A549 (cell line): ENCODE measurements around the gene FARP2. TPM values are rescaled to one million over a fixed set of nuclear protein-coding genes. Genes with fewer than 3 reads are reported as not detected.

Experiments used
- ATAC-seq, 2 experiments: fragments of 200-7000 bp in 1 of 2; fragments of >200 bp in 1 of 2; cut with Nextera tagmentation in 1 of 2; cut with Tn5 transposase in 1 of 2; 3 replicates each; pipeline versions ENCODE4 v1.8.0 to v1.9.1; 2018 to 2020; ENCODE audit warnings: mild to moderate bottlenecking in 1 of 2, moderate library complexity in 1 of 2
- CTCF ChIA-PET: fragments of 300-600 bp; sonication (Branson Sonifier 250); formaldehyde crosslinking; extraction: SDS; loops from one replicate; lab custom pipeline; 2021; ENCODE audit warnings: antibody characterized with exemption, inconsistent platforms; lab: Yijun Ruan, JAX
- POLR2A ChIA-PET: fragments of 350-600 bp; formaldehyde crosslinking; extraction: SDS; loops from one replicate; lab custom pipeline; 2021; ENCODE audit warnings: antibody characterized with exemption, inconsistent platforms; lab: Yijun Ruan, JAX
- DNase-seq, 2 experiments: peaks; one replicate each; pipeline versions ENCODE4 v3.0.0 to v3.0.0-alpha.2; 2011 to 2016; ENCODE audit warnings: low read depth in 1 of 2, low spot score in 1 of 2
- FAIRE-seq: peaks from 2 replicates; lab custom pipeline; 2011; peaks lifted over from hg19 to GRCh38; lab: Jason Lieb, UNC
- H3K27ac ChIP-seq, 2 experiments: fragments of >200 bp; sonication (Bioruptor Twin); formaldehyde crosslinking; 3 replicates each; pipeline ENCODE4 v1.5.1; 2016 to 2017
- H3K4me1 ChIP-seq: fragments of >200 bp; sonication (Bioruptor Twin); formaldehyde crosslinking; 3 replicates; pipeline ENCODE4 v1.6.1; 2016
- H3K4me2 ChIP-seq: fragments of >200 bp; sonication (Bioruptor Twin); formaldehyde crosslinking; 3 replicates; pipeline ENCODE4 v1.6.1; 2016
- H3K4me3 ChIP-seq: fragments of >200 bp; sonication (Bioruptor Twin); formaldehyde crosslinking; 3 replicates; pipeline ENCODE4 v1.5.1; 2016
- H3K9me3 ChIP-seq: fragments of >200 bp; sonication (Bioruptor Twin); formaldehyde crosslinking; 3 replicates; pipeline ENCODE4 v1.6.1; 2016
- CBX8 ChIP-seq: fragments of 200-600 bp; sonication (generic); IDR thresholded peaks from 2 replicates; pipeline ENCODE4 v1.6.1; 2016
- CEBPB ChIP-seq, 2 experiments: fragments of >200 bp in 1 of 2; sonication (Bioruptor Twin) in 1 of 2; formaldehyde crosslinking in 1 of 2; IDR thresholded peaks; 2 replicates each; pipeline ENCODE4 v1.6.1; 2012 to 2016
- EHF ChIP-seq: fragments of 250-450 bp; sonication (Bioruptor Pico); IDR thresholded peaks from 2 replicates; pipeline ENCODE4 v1.5.0; 2020; ENCODE audit warnings: mild to moderate bottlenecking
- EP300 ChIP-seq, 2 experiments: fragments of >200 bp; sonication (Bioruptor Twin); formaldehyde crosslinking; IDR thresholded peaks; 2 replicates in 1 of 2; 3 replicates in 1 of 2; pipeline ENCODE4 v1.6.1; 2016 to 2017
- FOSB ChIP-seq: fragments of 250-450 bp; sonication (Bioruptor Pico); IDR thresholded peaks from 2 replicates; pipeline ENCODE4 v1.5.0; 2020; ENCODE audit warnings: mild to moderate bottlenecking, moderate library complexity
- FOXS1 ChIP-seq: fragments of 250-450 bp; sonication (Bioruptor Pico); IDR thresholded peaks from 2 replicates; pipeline ENCODE4 v1.5.0; 2020; ENCODE audit warnings: mild to moderate bottlenecking, moderate library complexity
- HOXB13 ChIP-seq: fragments of 250-450 bp; sonication (Bioruptor Pico); IDR thresholded peaks from 2 replicates; pipeline ENCODE4 v1.5.0; 2020; ENCODE audit warnings: low read depth, mild to moderate bottlenecking, moderate library complexity
- JUNB ChIP-seq: fragments of >200 bp; sonication (Bioruptor Twin); formaldehyde crosslinking; IDR thresholded peaks from 2 replicates; pipeline ENCODE4 v1.6.1; 2016
- KDM1A ChIP-seq: fragments of 200-600 bp; sonication (generic); IDR thresholded peaks from 2 replicates; pipeline ENCODE4 v1.6.1; 2016; ENCODE audit warnings: low read depth, mild to moderate bottlenecking
- MYC ChIP-seq: IDR thresholded peaks from 2 replicates; pipeline ENCODE4 v1.6.1; 2012; ENCODE audit warnings: mild to moderate bottlenecking, inconsistent platforms, low read length, improper control_type of control experiment, borderline replicate concordance
- NPAS2 ChIP-seq: fragments of 250-450 bp; sonication (Bioruptor Pico); IDR thresholded peaks from 2 replicates; pipeline ENCODE4 v1.8.0; 2022; ENCODE audit warnings: mild to moderate bottlenecking, moderate library complexity, borderline replicate concordance
- POLR2A ChIP-seq: IDR thresholded peaks from 2 replicates; pipeline ENCODE4 v1.6.1; 2012; ENCODE audit warnings: mild to moderate bottlenecking, low read length
- POLR2AphosphoS2 ChIP-seq: conservative IDR thresholded peaks from 2 replicates; pipeline ENCODE4 v1.6.1; 2012; ENCODE audit warnings: low read length, improper control_type of control experiment, inconsistent platforms
- RAD21 ChIP-seq, 2 experiments: fragments of >200 bp in 1 of 2; sonication (Bioruptor Twin) in 1 of 2; formaldehyde crosslinking in 1 of 2; IDR thresholded peaks in 1 of 2; conservative IDR thresholded peaks in 1 of 2; 2 replicates in 1 of 2; 3 replicates in 1 of 2; pipeline ENCODE4 v1.6.1; 2012 to 2018; ENCODE audit warnings: inconsistent platforms in 1 of 2
- RARB ChIP-seq: fragments of 250-450 bp; sonication (Bioruptor Pico); IDR thresholded peaks from 2 replicates; pipeline ENCODE4 v1.8.0; 2021; ENCODE audit warnings: mild to moderate bottlenecking, moderate library complexity
- RCOR1 ChIP-seq: fragments of 150-350 bp; IDR thresholded peaks from 2 replicates; pipeline ENCODE4 v1.6.1; 2014; ENCODE audit warnings: antibody characterized with exemption, low read length, low read depth
- RFX5 ChIP-seq: fragments of 450-650 bp; IDR thresholded peaks from 2 replicates; pipeline ENCODE4 v1.7.1; 2014; ENCODE audit warnings: antibody characterized with exemption, mild to moderate bottlenecking, moderate library complexity
- SREBF2 ChIP-seq: fragments of 450-650 bp; IDR thresholded peaks from 2 replicates; pipeline ENCODE4 v1.6.1; 2014; ENCODE audit warnings: mild to moderate bottlenecking, moderate library complexity
- TP53 ChIP-seq: fragments of 250-450 bp; sonication (Bioruptor Pico); IDR thresholded peaks from 2 replicates; pipeline ENCODE4 v1.5.0; 2021; ENCODE audit warnings: mild to moderate bottlenecking, moderate library complexity
- ZC3H11A ChIP-seq: fragments of 450-650 bp; IDR thresholded peaks from 2 replicates; pipeline ENCODE4 v1.6.1; 2014; ENCODE audit warnings: antibody characterized with exemption, mild to moderate bottlenecking
- ZFP36 ChIP-seq: fragments of 450-650 bp; IDR thresholded peaks from 2 replicates; pipeline ENCODE4 v1.6.1; 2014; ENCODE audit warnings: borderline replicate concordance; ENCODE audit not compliant: partially characterized antibody
- ZSCAN20 ChIP-seq: fragments of 250-450 bp; sonication (Bioruptor Pico); IDR thresholded peaks from 2 replicates; pipeline ENCODE4 v1.8.0; 2022; ENCODE audit warnings: mild to moderate bottlenecking, moderate library complexity
- WGBS: methylation state at CpG from one replicate; pipeline ENCODE4 v1.1.6; 2017; ENCODE audit errors: missing lambda C conversion rate; 5-methylcytosine and 5-hydroxymethylcytosine counted together
- polyA plus RNA-seq, 4 experiments: library from polyadenylated mRNA; depleted of rRNA in 3 of 4; stranded (reverse); fragments of >200 nt; fragmentation: RNase III in 1 of 4; extraction: RNeasy Plus Mini Kit Qiagen cat#74134 plus additional on column Dnase treatment in 1 of 4; gene quantifications; 2 replicates in 3 of 4; 3 replicates in 1 of 4; pipeline ENCODE4 v1.2.3, GENCODE V29; 2011 to 2017
- TF ChIP-seq, protein P1 (sequence below): fragments of >200 bp; sonication (Bioruptor Twin); formaldehyde crosslinking; IDR thresholded peaks from 2 replicates; pipeline ENCODE4 v1.6.1; 2016
- TF ChIP-seq, protein P2 (sequence below): fragments of 150-350 bp; IDR thresholded peaks from 2 replicates; pipeline ENCODE4 v1.6.1; 2014; ENCODE audit warnings: low read depth, mild to moderate bottlenecking, low read length
- TF ChIP-seq, protein P3 (sequence below): IDR thresholded peaks from 2 replicates; pipeline ENCODE4 v1.6.1; 2012
- TF ChIP-seq, protein P4 (sequence below): fragments of 450-650 bp; IDR thresholded peaks from 2 replicates; pipeline ENCODE4 v1.6.1; 2014; ENCODE audit warnings: antibody characterized with exemption
- TF ChIP-seq, protein P5 (sequence below): fragments of 250-450 bp; sonication (Bioruptor Pico); IDR thresholded peaks from 2 replicates; pipeline ENCODE4 v1.5.0; 2021; ENCODE audit warnings: mild to moderate bottlenecking, moderate library complexity, borderline replicate concordance

Gene FARP2
- polyA plus RNA-seq, 2 of the 4 experiments (the other 2 are of a cell fraction): 17.0 to 29.1 TPM

DNA sequence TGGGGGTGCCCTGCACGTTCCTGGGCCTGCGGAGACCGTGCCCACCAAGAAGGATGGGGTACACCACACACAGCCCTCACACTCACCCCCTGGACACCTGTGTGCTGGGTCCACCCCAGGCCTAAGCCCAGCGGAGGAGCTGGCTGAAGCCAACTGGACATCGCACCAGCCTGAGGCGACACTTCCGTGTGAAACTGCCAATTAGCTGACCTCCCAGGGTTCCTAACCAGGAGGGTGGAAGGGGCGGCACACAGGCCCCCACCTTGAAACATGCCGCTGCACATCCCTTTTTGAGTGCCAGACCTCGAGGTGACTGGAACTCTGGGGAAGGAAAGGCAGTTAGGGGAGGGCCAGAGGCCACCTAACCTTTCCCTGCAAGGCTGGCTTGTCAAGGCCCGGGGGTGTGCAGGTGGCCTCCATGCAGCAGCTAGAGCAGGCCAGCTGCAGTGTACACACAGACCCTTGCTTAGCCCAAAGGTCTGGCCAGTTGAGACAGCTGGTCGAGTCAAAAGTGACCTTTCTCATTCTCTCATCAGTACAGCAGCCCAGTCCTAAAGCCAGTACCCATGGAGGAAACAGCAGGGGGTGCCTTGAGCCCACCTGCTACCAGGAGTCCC, 147.8 kb downstream of the FARP2 start:
- H3K4me3 ChIP-seq: no peak overlapping the region
- CTCF ChIA-PET: interaction anchor here (1.0 to 1.1 kb wide), 3 partner anchors 12 to 131 kb away, joined by 3 to 6 read pairs (median 4); no protein-coding TSS in a partner anchor
- DNase-seq: no peak
- no peak overlapping the region for H3K27ac ChIP-seq
- ATAC-seq: no peak
- H3K9me3 ChIP-seq: no peaks in the 10 kb centered on the region
- no peak for FAIRE-seq
- H3K4me2 ChIP-seq: no peak overlapping the region
- POLR2A ChIA-PET: no interaction called here
- TF ChIP-seq TP53: no peak
- TF ChIP-seq EHF (CRISPR knock-in tag): no peak
- TF ChIP-seq FOSB: no peak
- TF ChIP-seq, protein P1, sequence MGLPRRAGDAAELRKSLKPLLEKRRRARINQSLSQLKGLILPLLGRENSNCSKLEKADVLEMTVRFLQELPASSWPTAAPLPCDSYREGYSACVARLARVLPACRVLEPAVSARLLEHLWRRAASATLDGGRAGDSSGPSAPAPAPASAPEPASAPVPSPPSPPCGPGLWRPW: no peak
- no peak for TF ChIP-seq HOXB13 (CRISPR knock-in tag)
- no peak for TF ChIP-seq CBX8
- no peak for TF ChIP-seq RAD21 (conservative IDR thresholded peaks at IDR 0.05 in 1 of 2, IDR thresholded peaks at IDR 0.05 in 1 of 2)
- TF ChIP-seq POLR2A: no peak
- TF ChIP-seq, protein P2, sequence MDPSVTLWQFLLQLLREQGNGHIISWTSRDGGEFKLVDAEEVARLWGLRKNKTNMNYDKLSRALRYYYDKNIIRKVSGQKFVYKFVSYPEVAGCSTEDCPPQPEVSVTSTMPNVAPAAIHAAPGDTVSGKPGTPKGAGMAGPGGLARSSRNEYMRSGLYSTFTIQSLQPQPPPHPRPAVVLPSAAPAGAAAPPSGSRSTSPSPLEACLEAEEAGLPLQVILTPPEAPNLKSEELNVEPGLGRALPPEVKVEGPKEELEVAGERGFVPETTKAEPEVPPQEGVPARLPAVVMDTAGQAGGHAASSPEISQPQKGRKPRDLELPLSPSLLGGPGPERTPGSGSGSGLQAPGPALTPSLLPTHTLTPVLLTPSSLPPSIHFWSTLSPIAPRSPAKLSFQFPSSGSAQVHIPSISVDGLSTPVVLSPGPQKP: no peak
- TF ChIP-seq NPAS2 (CRISPR knock-in tag): no peak
- TF ChIP-seq, protein P3, sequence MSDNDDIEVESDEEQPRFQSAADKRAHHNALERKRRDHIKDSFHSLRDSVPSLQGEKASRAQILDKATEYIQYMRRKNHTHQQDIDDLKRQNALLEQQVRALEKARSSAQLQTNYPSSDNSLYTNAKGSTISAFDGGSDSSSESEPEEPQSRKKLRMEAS: no peak
- TF ChIP-seq ZFP36: no peak
- no peak for TF ChIP-seq ZSCAN20
- TF ChIP-seq JUNB: no peak
- TF ChIP-seq RARB: no peak
- TF ChIP-seq KDM1A: no peak
- peaks cover 8% of the 10 kb centered on the region; the same call in 2 of the 3 replicates for H3K4me1 ChIP-seq
- 82% methylated on average over 12 of the region's 12 CpGs for WGBS

DNA sequence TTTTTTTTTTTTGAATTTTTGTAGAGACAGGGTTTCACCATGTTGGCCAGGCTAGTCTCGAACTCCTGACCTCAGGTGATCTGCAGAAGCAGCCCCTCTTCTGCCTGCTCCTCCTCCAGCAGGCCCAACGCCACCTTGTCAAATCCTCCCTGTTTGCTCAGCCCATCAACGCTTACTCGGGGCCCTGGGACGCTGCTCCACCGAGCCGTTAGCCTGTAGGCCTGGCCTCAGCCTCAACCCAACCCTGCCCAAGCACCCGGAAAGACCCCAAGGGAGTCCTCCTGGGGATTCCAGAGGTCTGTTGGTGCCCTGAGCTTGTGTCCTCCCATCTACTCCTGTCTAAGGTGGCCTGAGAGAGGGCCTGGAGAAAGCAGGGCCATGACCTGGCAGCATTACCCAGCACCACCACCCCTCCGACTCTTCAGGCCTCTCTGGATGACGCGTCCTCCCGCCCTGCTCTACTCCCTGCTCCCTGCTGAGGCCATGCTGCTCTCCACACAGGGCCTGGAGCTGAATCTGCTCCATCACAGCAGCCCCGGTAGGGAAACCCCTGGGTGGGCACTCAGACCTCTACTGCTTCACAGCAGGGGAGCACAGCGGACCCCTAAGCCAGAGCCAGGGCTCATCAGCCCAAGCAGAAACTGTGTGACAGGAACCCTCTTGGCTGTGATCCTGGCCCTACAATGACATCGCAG, 149.1 kb downstream of the FARP2 start:
- WGBS: 90% methylated on average over 12 of the region's 15 CpGs
- TF ChIP-seq HOXB13 (CRISPR knock-in tag) (no peak), KDM1A (no peak), EP300 (IDR thresholded peaks at IDR 0.05) (no peak), RCOR1 (no peak)
- H3K9me3 ChIP-seq: no peaks in the 10 kb centered on the region
- no peak for DNase-seq
- POLR2A ChIA-PET: no interaction called here
- no peak overlapping the region for H3K27ac ChIP-seq
- no peak overlapping the region for H3K4me3 ChIP-seq
- CTCF ChIA-PET: interaction anchor here (1.5 kb wide), 1 partner anchor 154 kb away, joined by 4 read pairs; no protein-coding TSS in a partner anchor
- FAIRE-seq: no peak
- no peak overlapping the region for H3K4me2 ChIP-seq
- peaks cover 13% of the 10 kb centered on the region for H3K4me1 ChIP-seq
- ATAC-seq: no peak

DNA sequence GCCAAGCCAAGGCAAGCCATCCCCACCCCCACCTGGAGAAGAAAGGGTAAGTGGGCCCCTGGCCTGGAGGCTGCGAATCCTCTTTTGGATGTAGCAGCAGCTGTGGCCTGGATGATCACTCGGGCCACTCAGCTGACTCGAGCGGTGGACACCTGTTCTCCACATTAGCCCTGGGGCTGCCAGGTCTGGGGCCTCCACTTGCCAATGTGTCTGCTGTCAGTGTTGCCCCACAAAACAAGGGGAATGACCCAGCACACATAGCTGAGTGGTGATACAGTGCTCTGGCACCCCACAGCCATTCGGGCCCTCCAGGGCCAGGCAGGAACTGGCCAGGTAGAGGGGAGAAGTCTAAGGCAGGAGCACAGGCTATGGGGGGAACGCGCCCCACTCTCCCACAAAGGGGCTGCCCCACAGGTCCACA, 149.7 kb downstream of the FARP2 start:
- POLR2A ChIA-PET: no interaction called here
- DNase-seq (no peak), FAIRE-seq (no peak), ATAC-seq (no peak)
- Histone ChIP-seq H3K4me3 (no peak overlapping the region), H3K9me3 (no peaks in the 10 kb centered on the region), H3K4me2 (no peak overlapping the region), H3K4me1 (peaks cover 13% of the 10 kb centered on the region), H3K27ac (no peak overlapping the region)
- 96% methylated on average over 6 of the region's 7 CpGs for WGBS
- CTCF ChIA-PET: interaction anchor here (1.5 kb wide), 1 partner anchor 154 kb away, joined by 4 read pairs; no protein-coding TSS in a partner anchor
- no peak for TF ChIP-seq MYC
- no peak for TF ChIP-seq RFX5
- TF ChIP-seq, protein P4, sequence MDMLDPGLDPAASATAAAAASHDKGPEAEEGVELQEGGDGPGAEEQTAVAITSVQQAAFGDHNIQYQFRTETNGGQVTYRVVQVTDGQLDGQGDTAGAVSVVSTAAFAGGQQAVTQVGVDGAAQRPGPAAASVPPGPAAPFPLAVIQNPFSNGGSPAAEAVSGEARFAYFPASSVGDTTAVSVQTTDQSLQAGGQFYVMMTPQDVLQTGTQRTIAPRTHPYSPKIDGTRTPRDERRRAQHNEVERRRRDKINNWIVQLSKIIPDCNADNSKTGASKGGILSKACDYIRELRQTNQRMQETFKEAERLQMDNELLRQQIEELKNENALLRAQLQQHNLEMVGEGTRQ: no peak
- no peak for TF ChIP-seq TP53
- TF ChIP-seq ZFP36: no peak
- TF ChIP-seq, protein P5, sequence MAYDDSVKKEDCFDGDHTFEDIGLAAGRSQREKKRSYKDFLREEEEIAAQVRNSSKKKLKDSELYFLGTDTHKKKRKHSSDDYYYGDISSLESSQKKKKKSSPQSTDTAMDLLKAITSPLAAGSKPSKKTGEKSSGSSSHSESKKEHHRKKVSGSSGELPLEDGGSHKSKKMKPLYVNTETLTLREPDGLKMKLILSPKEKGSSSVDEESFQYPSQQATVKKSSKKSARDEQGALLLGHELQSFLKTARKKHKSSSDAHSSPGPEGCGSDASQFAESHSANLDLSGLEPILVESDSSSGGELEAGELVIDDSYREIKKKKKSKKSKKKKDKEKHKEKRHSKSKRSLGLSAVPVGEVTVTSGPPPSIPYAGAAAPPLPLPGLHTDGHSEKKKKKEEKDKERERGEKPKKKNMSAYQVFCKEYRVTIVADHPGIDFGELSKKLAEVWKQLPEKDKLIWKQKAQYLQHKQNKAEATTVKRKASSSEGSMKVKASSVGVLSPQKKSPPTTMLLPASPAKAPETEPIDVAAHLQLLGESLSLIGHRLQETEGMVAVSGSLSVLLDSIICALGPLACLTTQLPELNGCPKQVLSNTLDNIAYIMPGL: no peak
- TF ChIP-seq RAD21 (conservative IDR thresholded peaks at IDR 0.05 in 1 of 2, IDR thresholded peaks at IDR 0.05 in 1 of 2): no peak
- TF ChIP-seq FOXS1 (CRISPR knock-in tag): no peak
- TF ChIP-seq POLR2AphosphoS2: no peak
- TF ChIP-seq ZC3H11A: no peak
- TF ChIP-seq, protein P3: no peak
- TF ChIP-seq SREBF2: no peak
- TF ChIP-seq CEBPB (IDR thresholded peaks at IDR 0.05): no peak
